GM23338 (cell line): Measurements from ENCODE around the gene FGF11. TPM values are rescaled to one million over a fixed set of nuclear protein-coding genes. Genes with fewer than 3 reads are reported as not detected.

ENCODE experiments used
- ATAC-seq: fragments of 200-7000 bp; cut with Tn5 transposase; 3 replicates; pipeline ENCODE4 v1.9.1; 2020
- DNase-seq: peaks from one replicate; pipeline ENCODE4 v3.0.0-alpha.2; 2015; ENCODE audit warnings: low spot score
- H2AFZ ChIP-seq: fragments of 200-600 bp; sonication (generic); 2 replicates; pipeline ENCODE4 v1.8.0; 2016; ENCODE audit warnings: antibody characterized with exemption, mild to moderate bottlenecking, moderate library complexity
- H3F3A ChIP-seq: fragments of 200-600 bp; sonication (generic); replicated peaks from 2 replicates; pipeline ENCODE4 v1.8.0; 2017; ENCODE audit warnings: antibody characterized with exemption, mixed run types, low read depth
- H3K27ac ChIP-seq: fragments of 200-600 bp; sonication (generic); 2 replicates; pipeline ENCODE4 v1.6.1; 2016; ENCODE audit warnings: low read depth
- H3K27me3 ChIP-seq: fragments of 200-600 bp; sonication (generic); 2 replicates; pipeline ENCODE4 v1.8.0; 2016; ENCODE audit warnings: mild to moderate bottlenecking, mixed run types, moderate library complexity; ENCODE audit not compliant: insufficient read depth
- H3K36me3 ChIP-seq: fragments of 200-600 bp; sonication (generic); 2 replicates; pipeline ENCODE4 v1.8.0; 2016; ENCODE audit warnings: mild to moderate bottlenecking; ENCODE audit not compliant: insufficient read depth
- H3K4me1 ChIP-seq: fragments of 200-600 bp; sonication (generic); 2 replicates; pipeline ENCODE4 v1.8.0; 2016; ENCODE audit warnings: mild to moderate bottlenecking, moderate library complexity; ENCODE audit not compliant: insufficient read depth
- H3K4me2 ChIP-seq: fragments of 200-600 bp; sonication (generic); 2 replicates; pipeline ENCODE4 v1.7.1; 2017; ENCODE audit warnings: mixed run types
- H3K4me3 ChIP-seq: fragments of 200-600 bp; sonication (generic); 2 replicates; pipeline ENCODE4 v1.6.1; 2016; ENCODE audit warnings: mixed run types
- H3K79me2 ChIP-seq: fragments of 200-600 bp; sonication (generic); replicated peaks from 2 replicates; pipeline ENCODE4 v1.8.0; 2017; ENCODE audit warnings: mild to moderate bottlenecking; ENCODE audit not compliant: insufficient read depth
- H3K9me2 ChIP-seq: fragments of 200-600 bp; sonication (generic); 2 replicates; pipeline ENCODE4 v1.8.0; 2017; ENCODE audit not compliant: insufficient read depth
- H4K20me1 ChIP-seq: fragments of 200-600 bp; sonication (generic); replicated peaks from 2 replicates; pipeline ENCODE4 v1.8.0; 2017; ENCODE audit warnings: mild to moderate bottlenecking; ENCODE audit not compliant: insufficient read depth
- H3K27ac Mint-ChIP-seq: 2 replicates; pipeline ENCODE4 v1.8.0; 2020; ENCODE audit warnings: inconsistent platforms, mild to moderate bottlenecking, moderate library complexity, mixed read lengths
- H3K27me3 Mint-ChIP-seq: 3 replicates; pipeline ENCODE4 v1.8.0; 2022; ENCODE audit warnings: low read depth, mild to moderate bottlenecking, moderate library complexity, mixed read lengths, inconsistent platforms; ENCODE audit not compliant: insufficient read depth, poor library complexity
- H3K36me3 Mint-ChIP-seq: 3 replicates; pipeline ENCODE4 v1.8.0; 2021; ENCODE audit warnings: low read depth, mild to moderate bottlenecking, inconsistent platforms, moderate library complexity, mixed read lengths
- H3K4me1 Mint-ChIP-seq: 3 replicates; pipeline ENCODE4 v1.8.0; 2020; ENCODE audit warnings: mild to moderate bottlenecking, inconsistent platforms, mixed read lengths
- H3K4me3 Mint-ChIP-seq: 3 replicates; pipeline ENCODE4 v1.8.0; 2021; ENCODE audit warnings: moderate library complexity, mild to moderate bottlenecking, inconsistent platforms, mixed read lengths
- H3K9me3 Mint-ChIP-seq: 3 replicates; pipeline ENCODE4 v1.8.0; 2020; ENCODE audit warnings: moderate library complexity, mild to moderate bottlenecking, inconsistent platforms, mixed read lengths
- CTCF ChIP-seq, 2 experiments: fragments of 200-600 bp in 1 of 2; sonication (generic) in 1 of 2; conservative IDR thresholded peaks; 2 replicates each; pipeline versions ENCODE4 v1.5.1 to v1.6.1; 2016 to 2017; ENCODE audit warnings: antibody characterized with exemption in 2 of 2, low read depth in 2 of 2, mild to moderate bottlenecking in 2 of 2, moderate library complexity in 1 of 2
- JUNB ChIP-seq: IDR thresholded peaks from one replicate; pipeline ENCODE4 v1.6.1; 2016; ENCODE audit warnings: antibody characterized with exemption; ENCODE audit not compliant: unreplicated experiment
- NANOG ChIP-seq: IDR thresholded peaks from 2 replicates; pipeline ENCODE4 v1.6.1; 2016; ENCODE audit warnings: antibody characterized with exemption, borderline replicate concordance
- ZNF331 ChIP-seq: fragments of 250-450 bp; sonication (Bioruptor Pico); IDR thresholded peaks from 2 replicates; pipeline ENCODE4 v1.5.0; 2020; ENCODE audit warnings: low read depth, mild to moderate bottlenecking, moderate library complexity
- polyA plus RNA-seq: library from polyadenylated mRNA; unstranded; fragments of >200 nt; fragmentation: Nextera tagmentation; extraction: Ambion mirVana; gene quantifications from 2 replicates; pipeline ENCODE4 v1.2.1, GENCODE V29; 2016
- total RNA-seq: library from RNA; depleted of rRNA; stranded (reverse); fragments of >200 nt; shearing (Covaris generic); gene quantifications from 2 replicates; pipeline ENCODE4 v1.2.3, GENCODE V29; 2014
- TF ChIP-seq, protein P1 (sequence below): fragments of 250-450 bp; sonication (Bioruptor Pico); IDR thresholded peaks from 2 replicates; pipeline ENCODE4 v1.5.0; 2020; ENCODE audit warnings: mild to moderate bottlenecking, moderate library complexity
- TF ChIP-seq, protein P2 (sequence below): IDR thresholded peaks from one replicate; pipeline ENCODE4 v1.6.1; 2018; ENCODE audit warnings: antibody characterized with exemption; ENCODE audit not compliant: unreplicated experiment

FGF11 gene
- total and polyA plus RNA-seq, 2 experiments from 2014 or later = 11.1 to 16.6 TPM

DNA sequence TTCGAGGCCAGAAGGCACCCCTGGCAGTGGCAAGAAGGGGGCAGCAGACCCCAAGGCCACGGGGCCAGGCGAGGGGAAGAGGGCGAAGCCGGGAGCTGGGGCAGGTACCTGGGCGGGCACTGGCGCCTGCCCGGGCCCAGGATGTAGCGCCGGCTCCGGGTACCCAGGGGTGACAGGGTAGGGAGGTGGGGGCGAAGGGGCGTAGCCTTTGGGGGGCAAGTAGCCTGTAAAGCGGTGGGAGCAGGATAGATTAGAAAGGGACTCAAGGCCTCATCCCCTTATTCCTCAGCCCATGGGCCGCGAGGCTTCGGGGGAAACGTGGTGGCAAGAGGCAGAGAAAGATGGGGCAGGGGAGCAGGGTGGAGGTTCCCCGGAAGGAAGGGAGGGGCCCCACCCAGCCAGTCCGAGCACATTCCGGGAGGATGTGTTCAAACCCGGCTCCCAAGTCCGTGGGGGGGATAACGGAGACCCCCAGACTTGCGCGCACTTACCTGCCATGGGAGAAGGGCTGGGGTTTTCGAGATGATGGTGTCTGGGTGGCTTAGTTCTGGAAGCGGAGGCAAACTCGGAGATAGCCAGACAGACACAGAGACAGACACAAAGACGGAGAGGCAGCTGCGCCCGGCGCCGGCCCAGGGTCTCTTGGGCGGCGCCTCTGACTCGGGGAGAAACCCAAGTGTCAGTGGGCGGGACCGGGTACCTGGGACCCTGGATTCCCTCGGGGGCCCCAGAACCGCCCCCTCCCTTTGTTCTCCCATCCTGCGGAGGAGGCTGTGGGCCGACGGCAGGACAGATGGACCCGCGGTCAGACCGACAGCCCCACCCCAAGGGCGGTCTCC is 45.5 kb upstream of the FGF11 start:
- Mint-ChIP-seq H3K27ac (no peak overlapping the region), H3K4me1 (peaks cover 25% of the 10 kb centered on the region), H3K9me3 (no peaks in the 10 kb centered on the region), H3K36me3 (peaks cover 31% of the 10 kb centered on the region), H3K4me3 (peak overlapping the region; percentile 87), H3K27me3 (peaks cover 16% of the 10 kb centered on the region)
- H3K4me3 ChIP-seq = peak overlapping the region; percentile 91
- H3K79me2 ChIP-seq = no peaks in the 10 kb centered on the region
- peak overlapping the region; percentile 91 for H2AFZ ChIP-seq
- H4K20me1 ChIP-seq = peaks cover 12% of the 10 kb centered on the region
- TF ChIP-seq CTCF (conservative IDR thresholded peaks at IDR 0.05; ENCODE audit: low read depth in 2 of 2) (peak; percentile 58 to 70), JUNB (no peak), ZNF331 (no peak), NANOG (no peak)
- TF ChIP-seq, protein P1, sequence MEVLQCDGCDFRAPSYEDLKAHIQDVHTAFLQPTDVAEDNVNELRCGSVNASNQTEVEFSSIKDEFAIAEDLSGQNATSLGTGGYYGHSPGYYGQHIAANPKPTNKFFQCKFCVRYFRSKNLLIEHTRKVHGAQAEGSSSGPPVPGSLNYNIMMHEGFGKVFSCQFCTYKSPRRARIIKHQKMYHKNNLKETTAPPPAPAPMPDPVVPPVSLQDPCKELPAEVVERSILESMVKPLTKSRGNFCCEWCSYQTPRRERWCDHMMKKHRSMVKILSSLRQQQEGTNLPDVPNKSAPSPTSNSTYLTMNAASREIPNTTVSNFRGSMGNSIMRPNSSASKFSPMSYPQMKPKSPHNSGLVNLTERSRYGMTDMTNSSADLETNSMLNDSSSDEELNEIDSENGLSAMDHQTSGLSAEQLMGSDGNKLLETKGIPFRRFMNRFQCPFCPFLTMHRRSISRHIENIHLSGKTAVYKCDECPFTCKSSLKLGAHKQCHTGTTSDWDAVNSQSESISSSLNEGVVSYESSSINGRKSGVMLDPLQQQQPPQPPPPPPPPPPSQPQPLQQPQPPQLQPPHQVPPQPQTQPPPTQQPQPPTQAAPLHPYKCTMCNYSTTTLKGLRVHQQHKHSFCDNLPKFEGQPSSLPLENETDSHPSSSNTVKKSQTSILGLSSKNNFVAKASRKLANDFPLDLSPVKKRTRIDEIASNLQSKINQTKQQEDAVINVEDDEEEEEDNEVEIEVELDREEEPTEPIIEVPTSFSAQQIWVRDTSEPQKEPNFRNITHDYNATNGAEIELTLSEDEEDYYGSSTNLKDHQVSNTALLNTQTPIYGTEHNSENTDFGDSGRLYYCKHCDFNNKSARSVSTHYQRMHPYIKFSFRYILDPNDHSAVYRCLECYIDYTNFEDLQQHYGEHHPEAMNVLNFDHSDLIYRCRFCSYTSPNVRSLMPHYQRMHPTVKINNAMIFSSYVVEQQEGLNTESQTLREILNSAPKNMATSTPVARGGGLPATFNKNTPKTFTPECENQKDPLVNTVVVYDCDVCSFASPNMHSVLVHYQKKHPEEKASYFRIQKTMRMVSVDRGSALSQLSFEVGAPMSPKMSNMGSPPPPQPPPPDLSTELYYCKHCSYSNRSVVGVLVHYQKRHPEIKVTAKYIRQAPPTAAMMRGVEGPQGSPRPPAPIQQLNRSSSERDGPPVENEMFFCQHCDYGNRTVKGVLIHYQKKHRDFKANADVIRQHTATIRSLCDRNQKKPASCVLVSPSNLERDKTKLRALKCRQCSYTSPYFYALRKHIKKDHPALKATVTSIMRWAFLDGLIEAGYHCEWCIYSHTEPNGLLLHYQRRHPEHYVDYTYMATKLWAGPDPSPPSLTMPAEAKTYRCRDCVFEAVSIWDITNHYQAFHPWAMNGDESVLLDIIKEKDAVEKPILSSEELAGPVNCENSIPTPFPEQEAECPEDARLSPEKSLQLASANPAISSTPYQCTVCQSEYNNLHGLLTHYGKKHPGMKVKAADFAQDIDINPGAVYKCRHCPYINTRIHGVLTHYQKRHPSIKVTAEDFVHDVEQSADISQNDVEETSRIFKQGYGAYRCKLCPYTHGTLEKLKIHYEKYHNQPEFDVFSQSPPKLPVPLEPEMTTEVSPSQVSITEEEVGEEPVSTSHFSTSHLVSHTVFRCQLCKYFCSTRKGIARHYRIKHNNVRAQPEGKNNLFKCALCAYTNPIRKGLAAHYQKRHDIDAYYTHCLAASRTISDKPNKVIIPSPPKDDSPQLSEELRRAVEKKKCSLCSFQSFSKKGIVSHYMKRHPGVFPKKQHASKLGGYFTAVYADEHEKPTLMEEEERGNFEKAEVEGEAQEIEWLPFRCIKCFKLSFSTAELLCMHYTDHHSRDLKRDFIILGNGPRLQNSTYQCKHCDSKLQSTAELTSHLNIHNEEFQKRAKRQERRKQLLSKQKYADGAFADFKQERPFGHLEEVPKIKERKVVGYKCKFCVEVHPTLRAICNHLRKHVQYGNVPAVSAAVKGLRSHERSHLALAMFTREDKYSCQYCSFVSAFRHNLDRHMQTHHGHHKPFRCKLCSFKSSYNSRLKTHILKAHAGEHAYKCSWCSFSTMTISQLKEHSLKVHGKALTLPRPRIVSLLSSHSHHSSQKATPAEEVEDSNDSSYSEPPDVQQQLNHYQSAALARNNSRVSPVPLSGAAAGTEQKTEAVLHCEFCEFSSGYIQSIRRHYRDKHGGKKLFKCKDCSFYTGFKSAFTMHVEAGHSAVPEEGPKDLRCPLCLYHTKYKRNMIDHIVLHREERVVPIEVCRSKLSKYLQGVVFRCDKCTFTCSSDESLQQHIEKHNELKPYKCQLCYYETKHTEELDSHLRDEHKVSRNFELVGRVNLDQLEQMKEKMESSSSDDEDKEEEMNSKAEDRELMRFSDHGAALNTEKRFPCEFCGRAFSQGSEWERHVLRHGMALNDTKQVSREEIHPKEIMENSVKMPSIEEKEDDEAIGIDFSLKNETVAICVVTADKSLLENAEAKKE = no peak
- TF ChIP-seq, protein P2, sequence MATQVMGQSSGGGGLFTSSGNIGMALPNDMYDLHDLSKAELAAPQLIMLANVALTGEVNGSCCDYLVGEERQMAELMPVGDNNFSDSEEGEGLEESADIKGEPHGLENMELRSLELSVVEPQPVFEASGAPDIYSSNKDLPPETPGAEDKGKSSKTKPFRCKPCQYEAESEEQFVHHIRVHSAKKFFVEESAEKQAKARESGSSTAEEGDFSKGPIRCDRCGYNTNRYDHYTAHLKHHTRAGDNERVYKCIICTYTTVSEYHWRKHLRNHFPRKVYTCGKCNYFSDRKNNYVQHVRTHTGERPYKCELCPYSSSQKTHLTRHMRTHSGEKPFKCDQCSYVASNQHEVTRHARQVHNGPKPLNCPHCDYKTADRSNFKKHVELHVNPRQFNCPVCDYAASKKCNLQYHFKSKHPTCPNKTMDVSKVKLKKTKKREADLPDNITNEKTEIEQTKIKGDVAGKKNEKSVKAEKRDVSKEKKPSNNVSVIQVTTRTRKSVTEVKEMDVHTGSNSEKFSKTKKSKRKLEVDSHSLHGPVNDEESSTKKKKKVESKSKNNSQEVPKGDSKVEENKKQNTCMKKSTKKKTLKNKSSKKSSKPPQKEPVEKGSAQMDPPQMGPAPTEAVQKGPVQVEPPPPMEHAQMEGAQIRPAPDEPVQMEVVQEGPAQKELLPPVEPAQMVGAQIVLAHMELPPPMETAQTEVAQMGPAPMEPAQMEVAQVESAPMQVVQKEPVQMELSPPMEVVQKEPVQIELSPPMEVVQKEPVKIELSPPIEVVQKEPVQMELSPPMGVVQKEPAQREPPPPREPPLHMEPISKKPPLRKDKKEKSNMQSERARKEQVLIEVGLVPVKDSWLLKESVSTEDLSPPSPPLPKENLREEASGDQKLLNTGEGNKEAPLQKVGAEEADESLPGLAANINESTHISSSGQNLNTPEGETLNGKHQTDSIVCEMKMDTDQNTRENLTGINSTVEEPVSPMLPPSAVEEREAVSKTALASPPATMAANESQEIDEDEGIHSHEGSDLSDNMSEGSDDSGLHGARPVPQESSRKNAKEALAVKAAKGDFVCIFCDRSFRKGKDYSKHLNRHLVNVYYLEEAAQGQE = no peak
- H3K27me3 ChIP-seq = no peaks in the 10 kb centered on the region
- peak; percentile 88 for DNase-seq
- peak; percentile 70 for ATAC-seq
- H3K27ac ChIP-seq = no peak overlapping the region
- H3F3A ChIP-seq = peaks cover 21% of the 10 kb centered on the region; the same call in 1 of the 2 replicates
- no peaks in the 10 kb centered on the region for H3K9me2 ChIP-seq
- H3K4me1 ChIP-seq = no peaks in the 10 kb centered on the region; the same call in 1 of the 2 replicates
- H3K4me2 ChIP-seq = peak overlapping the region; percentile 98
- H3K36me3 ChIP-seq = peaks cover 4% of the 10 kb centered on the region; the same call in 1 of the 2 replicates
